KMS-11 (cell line): ENCODE measurements around the gene NRCAM.
A peak's percentile ranks its signal among the peaks of the same experiment; 100 is the strongest.

Experiments
- H2AFZ ChIP-seq: fragments of 200-600 bp; sonication (generic); 2 replicates; pipeline ENCODE4 v1.6.1; 2016; ENCODE audit warnings: antibody characterized with exemption, mixed run types, low read depth
- H3K27ac ChIP-seq: fragments of 200-600 bp; sonication (generic); 2 replicates; pipeline ENCODE4 v1.6.1; 2016; ENCODE audit warnings: mild to moderate bottlenecking, mixed run types
- H3K27me3 ChIP-seq: fragments of 200-600 bp; sonication (generic); 2 replicates; pipeline ENCODE4 v1.6.1; 2017; ENCODE audit warnings: mild to moderate bottlenecking, low read depth, mixed run types, moderate library complexity; ENCODE audit not compliant: insufficient read depth
- H3K36me3 ChIP-seq: fragments of 200-600 bp; sonication (generic); 2 replicates; pipeline ENCODE4 v1.6.1; 2017; ENCODE audit warnings: mild to moderate bottlenecking, mixed run types; ENCODE audit not compliant: insufficient read depth
- H3K4me1 ChIP-seq: fragments of 200-600 bp; sonication (generic); 2 replicates; pipeline ENCODE4 v1.6.1; 2016; ENCODE audit warnings: mild to moderate bottlenecking, low read depth, mixed run types; ENCODE audit not compliant: poor library complexity, severe bottlenecking
- H3K4me2 ChIP-seq: fragments of 200-600 bp; sonication (generic); 2 replicates; pipeline ENCODE4 v1.7.0; 2016; ENCODE audit warnings: mild to moderate bottlenecking, mixed run types
- H3K4me3 ChIP-seq: fragments of 200-600 bp; sonication (generic); IDR thresholded peaks from 2 replicates; pipeline ENCODE4 v1.6.1; 2017; ENCODE audit warnings: low read depth, low read length, mixed read lengths; ENCODE audit not compliant: insufficient read depth
- H3K79me2 ChIP-seq: fragments of 200-600 bp; sonication (generic); 2 replicates; pipeline ENCODE4 v1.6.1; 2016; ENCODE audit warnings: low read depth, mixed run types; ENCODE audit not compliant: insufficient read depth
- H3K9ac ChIP-seq: fragments of 200-600 bp; sonication (generic); 2 replicates; pipeline ENCODE4 v1.6.1; 2016; ENCODE audit warnings: mild to moderate bottlenecking, mixed run types
- H4K20me1 ChIP-seq: fragments of 200-600 bp; sonication (generic); 2 replicates; pipeline ENCODE4 v1.6.1; 2016; ENCODE audit warnings: mild to moderate bottlenecking, mixed run types; ENCODE audit not compliant: insufficient read depth
- CTCF ChIP-seq: fragments of 200-600 bp; sonication (generic); conservative IDR thresholded peaks from 2 replicates; pipeline ENCODE4 v1.6.1; 2017; ENCODE audit warnings: low read depth, mild to moderate bottlenecking, antibody characterized with exemption, low read length, moderate library complexity, mixed read lengths

NRCAM gene

GRCh38 chr7:108247614-108248013 lies 208.6 kb downstream of the NRCAM start:
- H3K4me2 ChIP-seq, result peak overlapping the region; percentile 47; the same call in 1 of the 2 replicates
- H3K4me3 ChIP-seq, result no peak overlapping the region
- no peak overlapping the region for H2AFZ ChIP-seq
- no peaks in the 10 kb centered on the region for H4K20me1 ChIP-seq
- peaks cover 59% of the 10 kb centered on the region for H3K4me1 ChIP-seq
- no peak overlapping the region for H3K9ac ChIP-seq
- no peak overlapping the region for H3K27ac ChIP-seq
- TF ChIP-seq CTCF, result no peak
- H3K27me3 ChIP-seq, result no peaks in the 10 kb centered on the region
- H3K36me3 ChIP-seq, result no peaks in the 10 kb centered on the region
- no peaks in the 10 kb centered on the region for H3K79me2 ChIP-seq

- Histone ChIP-seq H3K9ac (peak overlapping the region; percentile 13; the same call in 1 of the 2 replicates), H2AFZ (no peak overlapping the region), H3K79me2 (no peaks in the 10 kb centered on the region), H3K36me3 (no peaks in the 10 kb centered on the region), H3K27me3 (no peaks in the 10 kb centered on the region), H3K27ac (peak overlapping the region; percentile 58; the same call in 1 of the 2 replicates), H3K4me3 (no peak overlapping the region), H3K4me2 (peak overlapping the region; percentile 47), H4K20me1 (no peaks in the 10 kb centered on the region), H3K4me1 (peaks cover 46% of the 10 kb centered on the region)
- no peak for TF ChIP-seq CTCF
These were observed 209.9 kb downstream of the NRCAM start for GRCh38 chr7:108246227-108246837.

DNA sequence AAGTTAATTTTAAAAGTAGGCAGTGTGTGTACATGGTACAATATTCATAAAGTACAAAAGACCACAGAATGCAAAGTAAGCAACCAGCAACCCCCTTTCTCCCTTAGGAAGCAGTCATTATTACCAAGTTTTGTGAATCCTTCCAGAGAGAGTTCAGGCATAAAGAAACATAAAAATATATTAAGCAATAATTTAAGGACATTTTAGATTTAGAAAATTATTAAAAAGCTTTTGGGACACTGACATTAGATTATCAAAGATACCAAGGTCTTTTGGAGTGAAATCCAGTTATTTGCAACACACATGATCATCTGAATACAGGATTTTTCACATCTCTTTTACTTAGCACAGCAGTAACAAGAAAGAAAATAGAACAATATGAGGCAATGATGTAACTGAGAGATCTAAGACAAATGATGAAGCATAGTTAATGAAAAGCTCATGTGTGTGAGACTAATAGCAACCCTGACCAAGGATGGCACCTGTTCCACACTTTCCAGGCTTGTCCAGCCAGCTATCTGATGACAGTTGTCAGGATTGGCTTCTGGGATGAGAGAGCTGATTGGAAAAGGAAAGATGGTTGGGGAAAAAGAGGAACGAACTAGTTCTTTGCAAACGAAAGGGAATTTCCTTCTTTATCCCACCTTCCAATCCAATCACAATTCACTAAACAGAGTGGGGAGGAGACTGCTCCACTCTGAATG lies 210.6 kb downstream of the NRCAM start:
- TF ChIP-seq CTCF, result no peak
- H3K27me3 ChIP-seq, result no peaks in the 10 kb centered on the region
- H3K4me2 ChIP-seq, result peak overlapping the region; percentile 47
- H3K4me3 ChIP-seq, result no peak overlapping the region
- no peaks in the 10 kb centered on the region for H4K20me1 ChIP-seq
- peak overlapping the region; percentile 13; the same call in 1 of the 2 replicates for H3K9ac ChIP-seq
- no peak overlapping the region for H2AFZ ChIP-seq
- H3K4me1 ChIP-seq, result peaks cover 39% of the 10 kb centered on the region
- H3K27ac ChIP-seq, result peak overlapping the region; percentile 58; the same call in 1 of the 2 replicates
- H3K79me2 ChIP-seq, result no peaks in the 10 kb centered on the region
- no peaks in the 10 kb centered on the region for H3K36me3 ChIP-seq

GRCh38 chr7:108244110-108244509 lies 212.1 kb downstream of the NRCAM start:
- Histone ChIP-seq H3K79me2 (no peaks in the 10 kb centered on the region), H2AFZ (no peak overlapping the region), H3K9ac (no peak overlapping the region), H3K27me3 (no peaks in the 10 kb centered on the region), H3K27ac (no peak overlapping the region), H3K4me1 (peaks cover 39% of the 10 kb centered on the region), H3K4me2 (no peak overlapping the region), H3K4me3 (no peak overlapping the region), H4K20me1 (no peaks in the 10 kb centered on the region), H3K36me3 (no peaks in the 10 kb centered on the region)
- no peak for TF ChIP-seq CTCF
